HepG2 (cell line): ENCODE measurements around the gene TRIM31. TPM values are rescaled to one million over a fixed set of nuclear protein-coding genes. Genes with fewer than 3 reads are reported as not detected.

Experiments used
- ATF7 ChIP-seq, 2 experiments: fragments of 450-650 bp in 1 of 2; sonication (generic) in 1 of 2; formaldehyde crosslinking in 1 of 2; IDR thresholded peaks; 2 replicates each; pipeline versions ENCODE4 v1.4.0 to v1.6.1; 2016 to 2020; ENCODE audit warnings: antibody characterized with exemption in 1 of 2, mild to moderate bottlenecking in 1 of 2, missing genetic modification reagents in 1 of 2
- BHLHE40 ChIP-seq: IDR thresholded peaks from 2 replicates; pipeline ENCODE4 v1.6.1; 2011; ENCODE audit warnings: low read length, improper control_type of control experiment
- CBFB ChIP-seq: sonication (generic); formaldehyde crosslinking; IDR thresholded peaks from 2 replicates; pipeline ENCODE4 v1.4.0; 2020; ENCODE audit warnings: missing genetic modification reagents
- HNRNPH1 ChIP-seq: fragments of 200-400 bp; formaldehyde crosslinking; optimal IDR thresholded peaks from 2 replicates; pipeline ENCODE3; 2017; ENCODE audit warnings: mild to moderate bottlenecking, low read depth, low read length
- MAZ ChIP-seq, 2 experiments: sonication (generic) in 1 of 2; formaldehyde crosslinking in 1 of 2; IDR thresholded peaks; 2 replicates each; pipeline versions ENCODE4 v1.5.0 to v1.6.1; 2012 to 2020; ENCODE audit warnings: low read depth in 2 of 2, mild to moderate bottlenecking in 2 of 2, borderline replicate concordance in 1 of 2, improper control_type of control experiment in 1 of 2, low read length in 1 of 2, missing genetic modification reagents in 1 of 2, moderate library complexity in 1 of 2
- MTF2 ChIP-seq: sonication (generic); formaldehyde crosslinking; IDR thresholded peaks from 2 replicates; pipeline ENCODE4 v1.5.0; 2020; ENCODE audit warnings: missing genetic modification reagents, borderline replicate concordance
- RFXANK ChIP-seq: IDR thresholded peaks from 2 replicates; pipeline ENCODE4 v1.6.1; 2016
- TOPORS ChIP-seq: sonication (generic); formaldehyde crosslinking; IDR thresholded peaks from 2 replicates; pipeline ENCODE4 v1.8.0; 2023; ENCODE audit warnings: mild to moderate bottlenecking, missing genetic modification reagents
- ZNF331 ChIP-seq: sonication (generic); formaldehyde crosslinking; IDR thresholded peaks from 2 replicates; pipeline ENCODE4 v1.4.0; 2020; ENCODE audit warnings: missing genetic modification reagents
- ZNF576 ChIP-seq: sonication (generic); formaldehyde crosslinking; IDR thresholded peaks from 2 replicates; pipeline ENCODE4 v1.4.0; 2020; ENCODE audit warnings: mild to moderate bottlenecking, missing genetic modification reagents
- ZNF761 ChIP-seq: sonication (generic); formaldehyde crosslinking; conservative IDR thresholded peaks from 2 replicates; pipeline ENCODE4 v1.4.0; 2020; ENCODE audit warnings: mild to moderate bottlenecking, missing genetic modification reagents
- polyA plus RNA-seq, 8 experiments: library from polyadenylated mRNA; depleted of rRNA in 3 of 8; stranded (reverse) in 7 of 8; unstranded in 1 of 8; fragments of >200 nt; fragmentation: Illumina TruSeq in 4 of 8; extraction: Trizol in 4 of 8; gene quantifications; 2 replicates each; pipeline versions ENCODE4 v1.2.1 to v1.2.3, GENCODE V29; 2011 to 2016; ENCODE audit warnings: low read depth in 4 of 8, missing spikeins in 1 of 8, mixed read lengths in 1 of 8; ENCODE audit not compliant: insufficient read depth in 1 of 8
- total RNA-seq, 5 experiments: library from RNA; depleted of rRNA; stranded (reverse); fragments of >200 nt; fragmentation: Illumina TruSeq; extraction: Trizol; gene quantifications; 2 replicates each; pipeline ENCODE4 v1.2.3, GENCODE V29; 2016; ENCODE audit warnings: low read depth in 1 of 5
- TF ChIP-seq, protein P1 (sequence below): IDR thresholded peaks from 2 replicates; pipeline ENCODE4 v1.6.1; 2012; ENCODE audit warnings: low read length, improper control_type of control experiment
- TF ChIP-seq, protein P2 (sequence below): sonication (generic); formaldehyde crosslinking; IDR thresholded peaks from 2 replicates; pipeline ENCODE4 v1.4.0; 2020; ENCODE audit warnings: missing genetic modification reagents
- TF ChIP-seq, protein P3 (sequence below): sonication (generic); formaldehyde crosslinking; IDR thresholded peaks from 2 replicates; pipeline ENCODE4 v1.4.0; 2020; ENCODE audit warnings: mild to moderate bottlenecking, missing genetic modification reagents

The TRIM31 gene
- total and polyA plus RNA-seq, 2 of the 13 experiments (the other 11 are each of a cell fraction or from before 2014, with no cell fraction given): 0.13 to 0.51 TPM

DNA sequence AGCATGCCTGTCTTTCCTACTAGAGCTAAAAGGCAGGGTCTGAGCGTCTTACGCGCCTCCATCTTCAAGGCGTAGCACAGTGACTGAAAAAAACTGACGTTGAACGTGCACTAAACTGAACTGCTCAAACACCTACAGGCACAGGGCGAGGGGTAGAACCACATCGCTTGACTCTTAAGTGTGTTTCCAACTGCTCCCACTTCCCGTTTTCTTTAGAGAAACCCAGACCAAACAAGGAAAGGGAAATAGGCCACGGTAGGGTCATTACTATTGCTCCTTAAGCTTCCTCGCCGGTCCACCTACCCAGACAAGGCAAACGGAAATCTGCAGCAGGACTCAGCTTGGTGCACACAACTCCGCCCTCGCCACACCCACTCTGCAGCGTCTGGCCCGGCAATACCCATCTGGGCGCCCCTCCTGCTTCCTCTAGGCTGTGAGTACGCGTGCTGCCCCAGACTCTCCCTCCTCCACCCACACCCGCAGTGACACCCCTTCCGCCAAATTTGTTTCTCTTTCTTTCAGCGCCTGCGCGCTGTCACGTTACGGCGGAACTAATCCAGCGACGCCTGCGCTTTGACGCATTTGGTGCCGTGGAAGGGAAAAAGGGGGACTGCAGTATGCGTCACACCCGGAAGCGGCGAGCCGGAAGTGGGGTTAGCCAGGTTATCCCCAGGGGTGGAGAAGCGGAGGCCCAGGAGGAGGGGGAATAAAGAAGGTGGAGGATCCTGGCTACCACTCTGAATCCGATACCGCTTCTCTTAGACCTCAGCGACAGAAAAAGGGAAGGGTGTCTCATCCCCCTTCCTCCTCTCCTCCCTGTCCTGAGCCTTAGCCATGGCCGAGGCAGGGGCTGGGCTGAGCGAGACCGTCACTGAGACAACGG, 46.1 kb downstream of the TRIM31 start, which contains the start of gene PPP1R11 (continued):
- TF ChIP-seq, protein P1, sequence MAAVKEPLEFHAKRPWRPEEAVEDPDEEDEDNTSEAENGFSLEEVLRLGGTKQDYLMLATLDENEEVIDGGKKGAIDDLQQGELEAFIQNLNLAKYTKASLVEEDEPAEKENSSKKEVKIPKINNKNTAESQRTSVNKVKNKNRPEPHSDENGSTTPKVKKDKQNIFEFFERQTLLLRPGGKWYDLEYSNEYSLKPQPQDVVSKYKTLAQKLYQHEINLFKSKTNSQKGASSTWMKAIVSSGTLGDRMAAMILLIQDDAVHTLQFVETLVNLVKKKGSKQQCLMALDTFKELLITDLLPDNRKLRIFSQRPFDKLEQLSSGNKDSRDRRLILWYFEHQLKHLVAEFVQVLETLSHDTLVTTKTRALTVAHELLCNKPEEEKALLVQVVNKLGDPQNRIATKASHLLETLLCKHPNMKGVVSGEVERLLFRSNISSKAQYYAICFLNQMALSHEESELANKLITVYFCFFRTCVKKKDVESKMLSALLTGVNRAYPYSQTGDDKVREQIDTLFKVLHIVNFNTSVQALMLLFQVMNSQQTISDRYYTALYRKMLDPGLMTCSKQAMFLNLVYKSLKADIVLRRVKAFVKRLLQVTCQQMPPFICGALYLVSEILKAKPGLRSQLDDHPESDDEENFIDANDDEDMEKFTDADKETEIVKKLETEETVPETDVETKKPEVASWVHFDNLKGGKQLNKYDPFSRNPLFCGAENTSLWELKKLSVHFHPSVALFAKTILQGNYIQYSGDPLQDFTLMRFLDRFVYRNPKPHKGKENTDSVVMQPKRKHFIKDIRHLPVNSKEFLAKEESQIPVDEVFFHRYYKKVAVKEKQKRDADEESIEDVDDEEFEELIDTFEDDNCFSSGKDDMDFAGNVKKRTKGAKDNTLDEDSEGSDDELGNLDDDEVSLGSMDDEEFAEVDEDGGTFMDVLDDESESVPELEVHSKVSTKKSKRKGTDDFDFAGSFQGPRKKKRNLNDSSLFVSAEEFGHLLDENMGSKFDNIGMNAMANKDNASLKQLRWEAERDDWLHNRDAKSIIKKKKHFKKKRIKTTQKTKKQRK: no peak
- TF ChIP-seq CBFB (CRISPR knock-in tag) (peak; percentile 66; the same call in 1 of the 2 replicates), RFXANK (CRISPR knock-in tag) (peak; percentile 93), ZNF761 (CRISPR knock-in tag) (0 out of 2 replicates have a peak, but pooled peaks have one; percentile 77), TOPORS (CRISPR knock-in tag) (peak; percentile 79), HNRNPH1 (no peak), ZNF576 (no peak), ZNF331 (CRISPR knock-in tag) (peak; percentile 82; the same call in 1 of the 2 replicates), BHLHE40 (peak; percentile 88), MTF2 (CRISPR knock-in tag) (no peak), ATF7 (IDR thresholded peaks at IDR 0.05) (peak; percentile 8; the same call in 1 of the 2 replicates), ATF7 (CRISPR knock-in tag; IDR thresholded peaks at IDR 0.05) (peak; percentile 83; the same call in 1 of the 2 replicates), MAZ (IDR thresholded peaks at IDR 0.05; ENCODE audit: borderline replicate concordance, low read depth, low read length) (peak; percentile 87), MAZ (CRISPR knock-in tag; IDR thresholded peaks at IDR 0.05; ENCODE audit: low read depth) (peak; percentile 95)
- TF ChIP-seq, protein P2, sequence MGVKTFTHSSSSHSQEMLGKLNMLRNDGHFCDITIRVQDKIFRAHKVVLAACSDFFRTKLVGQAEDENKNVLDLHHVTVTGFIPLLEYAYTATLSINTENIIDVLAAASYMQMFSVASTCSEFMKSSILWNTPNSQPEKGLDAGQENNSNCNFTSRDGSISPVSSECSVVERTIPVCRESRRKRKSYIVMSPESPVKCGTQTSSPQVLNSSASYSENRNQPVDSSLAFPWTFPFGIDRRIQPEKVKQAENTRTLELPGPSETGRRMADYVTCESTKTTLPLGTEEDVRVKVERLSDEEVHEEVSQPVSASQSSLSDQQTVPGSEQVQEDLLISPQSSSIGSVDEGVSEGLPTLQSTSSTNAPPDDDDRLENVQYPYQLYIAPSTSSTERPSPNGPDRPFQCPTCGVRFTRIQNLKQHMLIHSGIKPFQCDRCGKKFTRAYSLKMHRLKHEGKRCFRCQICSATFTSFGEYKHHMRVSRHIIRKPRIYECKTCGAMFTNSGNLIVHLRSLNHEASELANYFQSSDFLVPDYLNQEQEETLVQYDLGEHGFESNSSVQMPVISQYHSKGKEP (CRISPR knock-in tag): 0 out of 2 replicates have a peak, but pooled peaks have one; percentile 16
- TF ChIP-seq, protein P3, sequence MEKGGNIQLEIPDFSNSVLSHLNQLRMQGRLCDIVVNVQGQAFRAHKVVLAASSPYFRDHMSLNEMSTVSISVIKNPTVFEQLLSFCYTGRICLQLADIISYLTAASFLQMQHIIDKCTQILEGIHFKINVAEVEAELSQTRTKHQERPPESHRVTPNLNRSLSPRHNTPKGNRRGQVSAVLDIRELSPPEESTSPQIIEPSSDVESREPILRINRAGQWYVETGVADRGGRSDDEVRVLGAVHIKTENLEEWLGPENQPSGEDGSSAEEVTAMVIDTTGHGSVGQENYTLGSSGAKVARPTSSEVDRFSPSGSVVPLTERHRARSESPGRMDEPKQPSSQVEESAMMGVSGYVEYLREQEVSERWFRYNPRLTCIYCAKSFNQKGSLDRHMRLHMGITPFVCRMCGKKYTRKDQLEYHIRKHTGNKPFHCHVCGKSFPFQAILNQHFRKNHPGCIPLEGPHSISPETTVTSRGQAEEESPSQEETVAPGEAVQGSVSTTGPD: 0 out of 2 replicates have a peak, but pooled peaks have one; percentile 17
